H1 (cell line): Measurements from ENCODE around the gene RPRML. TPM values are rescaled to one million over a fixed set of nuclear protein-coding genes. Genes with fewer than 3 reads are reported as not detected.

Experiments
- CTCF ChIA-PET: fragments of 300-600 bp; sonication (Branson Sonifier 250); formaldehyde crosslinking; loops from one replicate; lab custom pipeline; 2021; ENCODE audit not compliant: partially characterized antibody; lab: Charles Lee
- POLR2A ChIA-PET: fragments of 300-600 bp; sonication (Branson Sonifier 250); formaldehyde crosslinking; loops from one replicate; lab custom pipeline; 2021; ENCODE audit warnings: inconsistent platforms; ENCODE audit not compliant: partially characterized antibody; lab: Charles Lee
- DNase-seq, 2 experiments: peaks; one replicate each; pipeline versions ENCODE4 v3.0.0 to v3.0.0-alpha.2; 2010 to 2022; ENCODE audit warnings: low spot score in 2 of 2, low read depth in 1 of 2, mixed read lengths in 1 of 2
- FAIRE-seq: peaks from 2 replicates; lab custom pipeline; 2011; peaks lifted over from hg19 to GRCh38; lab: Jason Lieb, UNC
- H2AFZ ChIP-seq: 2 replicates; pipeline ENCODE4 v1.8.1; 2012; ENCODE audit warnings: low read length, inconsistent platforms
- H2AK5ac ChIP-seq: 2 replicates; pipeline ENCODE4 v1.6.1; 2013; ENCODE audit warnings: low read depth, low read length
- H2BK120ac ChIP-seq: replicated peaks from 2 replicates; pipeline ENCODE3; 2013; ENCODE audit warnings: low read depth, low read length, inconsistent platforms
- H2BK12ac ChIP-seq: 2 replicates; pipeline ENCODE4 v1.6.1; 2013; ENCODE audit warnings: low read depth, low read length
- H2BK15ac ChIP-seq: 2 replicates; pipeline ENCODE4 v1.6.1; 2013; ENCODE audit warnings: low read length
- H2BK20ac ChIP-seq: 2 replicates; pipeline ENCODE4 v1.6.1; 2013; ENCODE audit warnings: low read length
- H2BK5ac ChIP-seq: 2 replicates; pipeline ENCODE4 v1.6.1; 2013; ENCODE audit warnings: low read depth, low read length
- H3K14ac ChIP-seq: 2 replicates; pipeline ENCODE4 v1.6.1; 2013; ENCODE audit warnings: inconsistent platforms; ENCODE audit not compliant: insufficient read length
- H3K18ac ChIP-seq: 2 replicates; pipeline ENCODE4 v1.6.1; 2013; ENCODE audit warnings: low read length; ENCODE audit errors: extremely low read depth
- H3K23ac ChIP-seq: 2 replicates; pipeline ENCODE4 v1.6.1; 2013; ENCODE audit warnings: inconsistent platforms; ENCODE audit not compliant: insufficient read length
- H3K23me2 ChIP-seq: 2 replicates; pipeline ENCODE4 v1.6.1; 2013; ENCODE audit warnings: low read depth, low read length
- H3K27ac ChIP-seq: 2 replicates; pipeline ENCODE4 v1.6.1; 2011; ENCODE audit warnings: low read depth, low read length, inconsistent platforms
- H3K27me3 ChIP-seq, 4 experiments: replicated peaks in 1 of 4; 1 replicate in 1 of 4; 2 replicates in 3 of 4; pipeline versions ENCODE4 v1.6.1 to v1.8.1; 2011 to 2013; ENCODE audit warnings: low read length in 3 of 4, mild to moderate bottlenecking in 3 of 4, inconsistent platforms in 2 of 4, mixed read lengths in 2 of 4, moderate library complexity in 1 of 4; ENCODE audit not compliant: control insufficient read depth in 3 of 4, insufficient read depth in 3 of 4; ENCODE audit errors: extremely low read depth in 1 of 4
- H3K36me3 ChIP-seq, 4 experiments: 2 replicates each; pipeline versions ENCODE4 v1.6.1 to v1.8.1; 2011 to 2013; ENCODE audit warnings: mild to moderate bottlenecking in 4 of 4, low read length in 3 of 4, moderate library complexity in 2 of 4, control low read depth in 1 of 4, inconsistent platforms in 1 of 4; ENCODE audit not compliant: insufficient read depth in 4 of 4, control insufficient read depth in 2 of 4
- H3K4ac ChIP-seq: replicated peaks from 2 replicates; pipeline ENCODE3; 2013; ENCODE audit warnings: low read length, low read depth, mixed read lengths, inconsistent platforms; ENCODE audit not compliant: insufficient read length
- H3K4me1 ChIP-seq, 4 experiments: replicated peaks in 1 of 4; 1 replicate in 1 of 4; 2 replicates in 3 of 4; pipeline versions ENCODE4 v1.6.1 to v1.8.1; 2011 to 2013; ENCODE audit warnings: low read length in 3 of 4, inconsistent platforms in 2 of 4, mixed read lengths in 1 of 4; ENCODE audit not compliant: insufficient read depth in 4 of 4, control insufficient read depth in 3 of 4
- H3K4me2 ChIP-seq, 2 experiments: 2 replicates each; pipeline versions ENCODE4 v1.6.1 to v1.8.1; 2011 to 2013; ENCODE audit warnings: low read depth in 2 of 2, low read length in 2 of 2, control low read depth in 1 of 2, inconsistent platforms in 1 of 2, mild to moderate bottlenecking in 1 of 2; ENCODE audit not compliant: insufficient read depth in 1 of 2
- H3K4me3 ChIP-seq, 4 experiments: fragments of 200-600, 300-600 bp in 1 of 4; sonication (generic), shearing (Covaris generic), sonication (Bioruptor Twin) in 1 of 4; 2 replicates each; pipeline versions ENCODE4 v1.5.1 to v1.8.1; 2011 to 2016; ENCODE audit warnings: low read length in 4 of 4, low read depth in 3 of 4, control low read depth in 2 of 4, inconsistent platforms in 2 of 4, mild to moderate bottlenecking in 2 of 4, mixed read lengths in 1 of 4, moderate library complexity in 1 of 4; ENCODE audit not compliant: insufficient read depth in 2 of 4; ENCODE audit errors: extremely low read depth in 1 of 4
- H3K56ac ChIP-seq: replicated peaks from 2 replicates; pipeline ENCODE3; 2013; ENCODE audit warnings: low read depth, mild to moderate bottlenecking, mixed read lengths, low read length, inconsistent platforms; ENCODE audit not compliant: insufficient read length
- H3K79me1 ChIP-seq: 2 replicates; pipeline ENCODE4 v1.6.1; 2013; ENCODE audit warnings: low read depth, low read length, control low read depth
- H3K79me2 ChIP-seq, 2 experiments: 2 replicates each; pipeline versions ENCODE4 v1.6.1 to v1.8.1; 2012 to 2013; ENCODE audit warnings: low read length in 2 of 2, mild to moderate bottlenecking in 2 of 2, inconsistent platforms in 1 of 2; ENCODE audit not compliant: insufficient read depth in 2 of 2, control insufficient read depth in 1 of 2
- H3K9ac ChIP-seq, 4 experiments: replicated peaks in 1 of 4; 1 replicate in 1 of 4; 2 replicates in 3 of 4; pipeline versions ENCODE4 v1.6.1 to v1.8.1; 2011 to 2013; ENCODE audit warnings: low read depth in 3 of 4, low read length in 3 of 4, control low read depth in 2 of 4, mild to moderate bottlenecking in 2 of 4, moderate library complexity in 2 of 4, inconsistent platforms in 1 of 4; ENCODE audit errors: extremely low read depth in 1 of 4
- H3K9me3 ChIP-seq, 2 experiments: 2 replicates each; pipeline versions ENCODE4 v1.6.1 to v1.8.1; 2012 to 2013; ENCODE audit warnings: mild to moderate bottlenecking in 2 of 2, moderate library complexity in 2 of 2, control low read depth in 1 of 2, inconsistent platforms in 1 of 2, low read depth in 1 of 2, low read length in 1 of 2, mixed read lengths in 1 of 2; ENCODE audit not compliant: insufficient read depth in 2 of 2
- H4K20me1 ChIP-seq, 2 experiments: replicated peaks in 1 of 2; 2 replicates each; pipeline versions ENCODE3 to v1.8.1; 2011 to 2013; ENCODE audit warnings: inconsistent platforms in 2 of 2, low read length in 2 of 2, mild to moderate bottlenecking in 1 of 2; ENCODE audit not compliant: insufficient read depth in 2 of 2, control insufficient read depth in 1 of 2
- H4K5ac ChIP-seq: 2 replicates; pipeline ENCODE4 v1.6.1; 2013; ENCODE audit warnings: low read length, low read depth, mixed read lengths, inconsistent platforms; ENCODE audit not compliant: insufficient read length
- H4K8ac ChIP-seq: 2 replicates; pipeline ENCODE4 v1.8.0; 2013; ENCODE audit warnings: mild to moderate bottlenecking, moderate library complexity, low read length, inconsistent platforms; ENCODE audit not compliant: insufficient read depth; ENCODE audit errors: extremely low read depth
- H4K91ac ChIP-seq: replicated peaks from 2 replicates; pipeline ENCODE3; 2013; ENCODE audit warnings: low read length, mixed read lengths, inconsistent platforms; ENCODE audit not compliant: insufficient read length
- BACH1 ChIP-seq: IDR thresholded peaks from 2 replicates; pipeline ENCODE4 v1.6.1; 2012; ENCODE audit warnings: low read length, improper control_type of control experiment
- CBX8 ChIP-seq: fragments of 300-800, 300-1000 bp; sonication (generic); IDR thresholded peaks from 2 replicates; pipeline ENCODE4 v1.7.1; 2016; ENCODE audit warnings: low read depth, low read length, borderline replicate concordance
- EGR1 ChIP-seq: IDR thresholded peaks from 2 replicates; pipeline ENCODE4 v1.6.1; 2011; ENCODE audit warnings: low read depth, low read length, borderline replicate concordance
- FOSL1 ChIP-seq: IDR thresholded peaks from 2 replicates; pipeline ENCODE4 v1.6.1; 2011; ENCODE audit warnings: mild to moderate bottlenecking, low read depth, low read length, moderate library complexity; ENCODE audit not compliant: insufficient read depth
- NRF1 ChIP-seq: IDR thresholded peaks from 2 replicates; pipeline ENCODE4 v1.6.1; 2011; ENCODE audit warnings: mild to moderate bottlenecking, low read depth, low read length, improper control_type of control experiment
- RAD21 ChIP-seq, 2 experiments: IDR thresholded peaks in 1 of 2; conservative IDR thresholded peaks in 1 of 2; 2 replicates each; pipeline ENCODE4 v1.6.1; 2011; ENCODE audit warnings: low read depth in 2 of 2, low read length in 2 of 2, improper control_type of control experiment in 1 of 2, inconsistent platforms in 1 of 2, mild to moderate bottlenecking in 1 of 2, moderate library complexity in 1 of 2
- RBBP5 ChIP-seq: IDR thresholded peaks from 2 replicates; pipeline ENCODE4 v1.7.1; 2012; ENCODE audit warnings: low read depth, mild to moderate bottlenecking, inconsistent platforms, low read length, moderate library complexity, borderline replicate concordance
- SP4 ChIP-seq: IDR thresholded peaks from 2 replicates; pipeline ENCODE4 v1.6.1; 2012; ENCODE audit warnings: low read length, inconsistent platforms
- SRF ChIP-seq: IDR thresholded peaks from 2 replicates; pipeline ENCODE4 v1.6.1; 2011; ENCODE audit warnings: mild to moderate bottlenecking, low read depth, low read length, moderate library complexity
- TBP ChIP-seq: IDR thresholded peaks from 2 replicates; pipeline ENCODE4 v1.6.1; 2011; ENCODE audit warnings: low read depth, low read length, improper control_type of control experiment
- WGBS, 2 experiments: shearing (Covaris generic) in 1 of 2; methylation state at CpG; one replicate each; pipeline versions ENCODE4 v1.1.6 to v1.1.7; 2013 to 2015; ENCODE audit warnings: low lambda C conversion rate in 2 of 2, mixed read lengths in 2 of 2, inconsistent platforms in 1 of 2, low coverage in 1 of 2, missing lambda C conversion rate in 1 of 2; ENCODE audit not compliant: insufficient replicate concordance in 2 of 2, insufficient coverage in 1 of 2, insufficient read length in 1 of 2; ENCODE audit errors: extremely low coverage in 1 of 2, missing lambda C conversion rate in 1 of 2; 5-methylcytosine and 5-hydroxymethylcytosine counted together
- polyA plus RNA-seq, 7 experiments: library from polyadenylated mRNA; depleted of rRNA in 3 of 7; stranded (reverse) in 5 of 7; unstranded in 2 of 7; fragments of >200 nt in 5 of 7; fragments of 200-250 nt in 2 of 7; gene quantifications; 1 replicate in 5 of 7; 2 replicates in 1 of 7; 4 replicates in 1 of 7; pipeline versions ENCODE4 v1.2.1 to v1.2.3, GENCODE V29; 2011 to 2013; ENCODE audit warnings: missing spikeins in 2 of 7, mixed read lengths in 2 of 7
- total RNA-seq: library from RNA; stranded (reverse); fragmentation: NEBNext Ultra II Directional; extraction: Animal tissue kit (Norgen Biotek cat#: 25700); gene quantifications from 2 replicates; pipeline ENCODE4 v1.2.1, GENCODE V29; 2021

RPRML gene
- total and polyA plus RNA-seq, 2 of the 8 experiments (the other 6 are each of a cell fraction or from before 2014, with no cell fraction given), result 3.5 to 5.5 TPM

DNA sequence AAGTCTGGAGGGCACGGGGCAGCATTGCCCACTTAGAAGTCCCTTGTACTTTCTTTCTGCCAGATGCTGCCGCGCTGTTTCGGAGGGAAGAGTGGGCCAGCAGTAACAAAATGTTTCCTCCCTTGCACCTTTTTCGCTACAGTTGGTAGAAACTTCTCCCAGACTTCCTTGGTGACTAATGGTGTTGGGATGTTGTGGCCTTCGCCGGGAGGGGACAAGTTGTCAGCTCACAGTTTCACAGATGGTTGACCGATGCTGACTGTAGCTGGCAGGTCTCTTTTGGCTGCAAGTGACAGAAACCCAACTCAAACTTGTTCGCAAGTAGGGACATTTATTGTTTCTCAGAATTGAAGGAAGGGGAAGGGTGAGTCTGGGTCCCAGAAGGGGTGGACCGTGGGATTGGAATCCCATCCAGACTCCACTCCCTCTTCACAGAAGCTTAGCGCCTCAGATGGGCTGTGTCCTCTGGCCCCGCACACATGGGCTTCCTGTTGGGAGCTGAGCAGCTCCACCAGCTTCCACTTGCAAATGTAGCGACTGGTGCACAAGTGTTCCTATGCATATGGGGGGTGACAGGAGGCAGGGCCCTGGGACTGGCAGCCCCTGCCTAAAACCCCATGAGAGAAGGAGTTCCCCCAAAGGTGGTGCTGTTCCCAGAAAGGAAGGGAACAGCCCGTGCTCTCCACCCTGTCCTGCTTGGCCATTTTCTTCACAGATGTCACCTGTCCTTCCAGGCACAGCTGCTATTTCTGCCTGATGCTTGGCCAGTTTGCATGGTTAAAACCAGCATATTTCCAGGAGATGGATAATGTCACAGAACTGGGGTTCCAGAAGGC, 30.9 kb upstream of the RPRML start:
- Histone ChIP-seq H3K4me2 (no peak overlapping the region), H3K56ac (no peak overlapping the region)
- POLR2A ChIA-PET, result no interaction called here
- TF ChIP-seq RAD21 (IDR thresholded peaks at IDR 0.05 in 1 of 2, conservative IDR thresholded peaks at IDR 0.05 in 1 of 2; ENCODE audit: low read depth in 2 of 2, low read length in 2 of 2) (no peak), TBP (no peak), BACH1 (no peak), NRF1 (no peak), CBX8 (no peak), RBBP5 (no peak), EGR1 (no peak), SP4 (no peak), FOSL1 (no peak), SRF (no peak)

More for the DNA sequence above, 30.9 kb upstream of the RPRML start:
- Histone ChIP-seq H3K4me3 (no peak overlapping the region), H2BK120ac (no peak overlapping the region), H3K36me3 (no peaks in the 10 kb centered on the region), H2BK15ac (no peak overlapping the region), H4K8ac (no peak overlapping the region), H3K23ac (no peak overlapping the region), H3K27ac (no peak overlapping the region), H3K79me2 (no peaks in the 10 kb centered on the region), H3K9me3 (no peaks in the 10 kb centered on the region), H2BK20ac (no peak overlapping the region), H3K18ac (no peak overlapping the region), H4K91ac (no peak overlapping the region), H3K14ac (no peak overlapping the region), H2BK5ac (no peak overlapping the region), H2AFZ (no peak overlapping the region), H4K5ac (no peak overlapping the region), H3K4me1 (no peaks in the 10 kb centered on the region), H3K4ac (no peak overlapping the region), H3K9ac (no peak overlapping the region), H3K27me3 (no peaks in the 10 kb centered on the region), H2AK5ac (no peak overlapping the region), H3K23me2 (no peaks in the 10 kb centered on the region), H3K79me1 (no peaks in the 10 kb centered on the region), H4K20me1 (no peaks in the 10 kb centered on the region), H2BK12ac (no peak overlapping the region)
- CTCF ChIA-PET, result interaction anchor here (1.0 to 1.8 kb wide), 3 partner anchors 9 to 68 kb away, joined by 3 to 10 read pairs (median 7); no protein-coding TSS in a partner anchor
- no peak for DNase-seq
- WGBS, 2 experiments, result 96% methylated on average over 12 of the region's 14 CpGs; no CpG with 5 or more reads in 1 of the 2 experiments
- no peak for FAIRE-seq
